DMS79 treated with DMSO at 0.1 percent for 48 hours (cell line): ENCODE data around the gene AMDHD2.
"Not testable (repeated sequence)": the region's sequence is repeated elsewhere in the genome, so short reads cannot be mapped to it uniquely, and the experiment has no call there.

Source experiments
- DNase-seq: peaks from one replicate; lab custom pipeline; 2025; lab: John Stamatoyannopoulos, UW

Gene AMDHD2

DNA sequence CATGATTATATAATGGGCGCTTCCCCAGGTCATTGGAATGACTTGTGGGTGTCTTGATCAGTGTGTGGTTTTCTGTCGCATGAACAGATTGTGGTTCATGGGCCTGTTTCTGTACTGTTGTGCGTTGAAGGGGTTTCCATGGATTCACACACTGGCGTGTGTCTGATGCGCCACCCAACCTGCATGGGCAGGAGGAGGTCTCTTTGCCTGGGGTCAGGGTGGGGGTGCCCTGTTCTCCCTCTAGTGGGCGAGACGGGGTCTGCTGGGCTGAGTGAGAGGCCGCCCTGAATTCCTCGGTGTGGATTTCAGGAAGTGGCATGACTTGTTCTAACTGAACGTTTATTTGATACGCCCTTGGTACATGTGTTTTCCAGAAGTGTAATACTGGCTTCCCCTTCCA, 60.0 kb downstream of the AMDHD2 start:
- not testable (repeated sequence) for DNase-seq

DNA sequence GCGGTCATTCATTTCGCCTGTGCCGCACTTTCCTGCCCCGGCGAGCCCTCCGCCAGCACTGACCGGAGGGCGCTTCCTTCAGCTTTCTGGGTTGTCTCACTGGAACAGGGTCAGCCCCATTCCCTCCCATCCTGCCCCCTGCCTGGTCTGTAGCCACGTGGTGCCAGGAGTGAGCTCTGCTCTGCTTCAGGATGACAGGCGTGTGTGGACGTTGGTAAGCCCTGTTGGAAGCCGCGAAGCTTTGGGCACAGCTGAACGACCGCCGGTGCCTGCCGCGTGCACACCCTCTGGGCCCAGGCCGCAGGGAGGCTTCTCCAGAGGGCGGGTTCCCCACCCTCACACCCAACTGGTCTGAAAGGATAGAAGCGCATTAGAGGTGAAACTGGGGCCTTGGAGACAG, 60.6 kb downstream of the AMDHD2 start:
- not testable (repeated sequence) for DNase-seq
